Stomach (tissue), 9 donors: ENCODE data around the gene PEX13. TPM values are rescaled to one million over a fixed set of nuclear protein-coding genes. Genes with fewer than 3 reads are reported as not detected.
"Not testable (repeated sequence)": the region's sequence is repeated elsewhere in the genome, so short reads cannot be mapped to it uniquely, and the experiment has no call there.

Source experiments
- DNase-seq, 2 donors: peaks; one replicate each; pipeline versions ENCODE4 v3.0.0 to v3.0.0-alpha.2; 2013 to 2019
- H3K27ac ChIP-seq, 5 donors: fragments of 200-600 bp in 4 of 5; sonication (generic) in 4 of 5; one replicate each; pipeline ENCODE4 v1.5.1; 2013 to 2019; ENCODE audit warnings: mild to moderate bottlenecking in 1 of 5, moderate library complexity in 1 of 5
- H3K27me3 ChIP-seq, 3 donors: fragments of 200-600 bp; sonication (generic); one replicate each; pipeline ENCODE4 v1.5.1; 2017 to 2019; ENCODE audit warnings: mixed run types in 1 of 3
- H3K36me3 ChIP-seq, 4 donors: fragments of 200-600 bp; sonication (generic); 1 replicate in 3 of 4; 2 replicates in 1 of 4; pipeline ENCODE4 v1.5.1; 2016 to 2019
- H3K4me1 ChIP-seq, 4 donors: fragments of 200-600 bp; sonication (generic); one replicate each; pipeline ENCODE4 v1.5.1; 2016 to 2019
- H3K4me3 ChIP-seq, 4 donors: fragments of 200-600 bp; sonication (generic) in 3 of 4; one replicate each; pipeline ENCODE4 v1.5.1; 2016 to 2019; ENCODE audit warnings: mild to moderate bottlenecking in 1 of 4
- H3K9me3 ChIP-seq, 4 donors: fragments of 200-600 bp; sonication (generic); one replicate each; pipeline ENCODE4 v1.5.1; 2016 to 2019
- EP300 ChIP-seq: sonication (generic); formaldehyde crosslinking; IDR thresholded peaks from one replicate; pipeline ENCODE4 v1.6.1; 2017; ENCODE audit warnings: antibody characterized with exemption
- POLR2A ChIP-seq, 4 donors: fragments of 450-650 bp; IDR thresholded peaks; one replicate each; pipeline ENCODE4 v1.6.1; 2016; ENCODE audit warnings: antibody characterized with exemption in 4 of 4, control low read depth in 2 of 4, mild to moderate bottlenecking in 1 of 4, moderate library complexity in 1 of 4
- POLR2AphosphoS5 ChIP-seq, 3 donors: sonication (generic); formaldehyde crosslinking; IDR thresholded peaks; one replicate each; pipeline ENCODE4 v1.6.1; 2016; ENCODE audit warnings: antibody characterized with exemption in 3 of 3
- WGBS, 5 donors: extraction: QIAGEN DNeasy Blood & Tissue Kit in 3 of 5; methylation state at CpG; one replicate each; pipeline versions ENCODE4 v1.1.5 to v1.1.7; 2013 to 2018; 5-methylcytosine and 5-hydroxymethylcytosine counted together
- intact Hi-C: fragments of 100-400 bp; cut with DNase I; formaldehyde crosslinking; loops from one replicate; pipeline ENCODE4 v1.15.1; 2023; ENCODE audit warnings: low total_unique reads
- polyA plus RNA-seq, 3 donors: library from polyadenylated mRNA; stranded (reverse); fragments of 200-250 nt; gene quantifications; one replicate each; pipeline ENCODE4 v1.2.3, GENCODE V29; 2013
- total RNA-seq, 5 donors: library from RNA; depleted of rRNA; stranded (reverse); fragments of >200 nt; gene quantifications; one replicate each; pipeline versions ENCODE4 v1.1.0 to v1.2.3, GENCODE V29; 2014 to 2016
- TF ChIP-seq, protein P1 (sequence below), 7 experiments: fragments of 450-650 bp in 4 of 7; fragments of 200-600 bp in 3 of 7; sonication (generic) in 3 of 7; IDR thresholded peaks; one replicate each; pipeline ENCODE4 v1.5.1; 2016 to 2019; ENCODE audit warnings: antibody characterized with exemption in 7 of 7, control low read depth in 2 of 7, mild to moderate bottlenecking in 1 of 7
- donor health status: healthy with polysubstance abuse.
- donor health status: Bipolar disorder and iron deficiency.
- donor health status: healthy.

Gene PEX13
- total and polyA plus RNA-seq, 8 donors: 7.9 to 56.0 (median 14.0) TPM

GRCh38 chr2:61021228-61021660 is 3.7 kb downstream of the PEX13 start:
- 82 to 94% (median 87%) methylated on average over 6 of the region's 6 CpGs for WGBS, 5 donors
- no peak for TF ChIP-seq POLR2AphosphoS5 (IDR thresholded peaks at IDR 0.05)
- DNase-seq: no peak
- Histone ChIP-seq H3K4me3 (no peak overlapping the region), H3K36me3 (peaks cover 2 to 36% (median 25%) of the 10 kb centered on the region in 4 donors), H3K4me1 (peaks cover 4 to 60% (median 36%) of the 10 kb centered on the region in 4 donors), H3K9me3 (no peaks in the 10 kb centered on the region), H3K27ac (no peak overlapping the region), H3K27me3 (no peaks in the 10 kb centered on the region)
- intact Hi-C loops: no loop called here

GRCh38 chr2:61023670-61024069 is 6.2 kb downstream of the PEX13 start:
- Histone ChIP-seq H3K9me3 (no peaks in the 10 kb centered on the region), H3K4me3 (no peak overlapping the region), H3K4me1 (peaks cover 4 to 56% (median 30%) of the 10 kb centered on the region in 4 donors), H3K36me3 (peaks cover 2 to 42% (median 31%) of the 10 kb centered on the region in 4 donors), H3K27ac (no peak overlapping the region), H3K27me3 (no peaks in the 10 kb centered on the region)
- intact Hi-C loops: no loop called here
- no peak for TF ChIP-seq EP300
- TF ChIP-seq POLR2A (IDR thresholded peaks at IDR 0.05): no peak
- no peak for TF ChIP-seq POLR2AphosphoS5 (IDR thresholded peaks at IDR 0.05)
- TF ChIP-seq, protein P1, sequence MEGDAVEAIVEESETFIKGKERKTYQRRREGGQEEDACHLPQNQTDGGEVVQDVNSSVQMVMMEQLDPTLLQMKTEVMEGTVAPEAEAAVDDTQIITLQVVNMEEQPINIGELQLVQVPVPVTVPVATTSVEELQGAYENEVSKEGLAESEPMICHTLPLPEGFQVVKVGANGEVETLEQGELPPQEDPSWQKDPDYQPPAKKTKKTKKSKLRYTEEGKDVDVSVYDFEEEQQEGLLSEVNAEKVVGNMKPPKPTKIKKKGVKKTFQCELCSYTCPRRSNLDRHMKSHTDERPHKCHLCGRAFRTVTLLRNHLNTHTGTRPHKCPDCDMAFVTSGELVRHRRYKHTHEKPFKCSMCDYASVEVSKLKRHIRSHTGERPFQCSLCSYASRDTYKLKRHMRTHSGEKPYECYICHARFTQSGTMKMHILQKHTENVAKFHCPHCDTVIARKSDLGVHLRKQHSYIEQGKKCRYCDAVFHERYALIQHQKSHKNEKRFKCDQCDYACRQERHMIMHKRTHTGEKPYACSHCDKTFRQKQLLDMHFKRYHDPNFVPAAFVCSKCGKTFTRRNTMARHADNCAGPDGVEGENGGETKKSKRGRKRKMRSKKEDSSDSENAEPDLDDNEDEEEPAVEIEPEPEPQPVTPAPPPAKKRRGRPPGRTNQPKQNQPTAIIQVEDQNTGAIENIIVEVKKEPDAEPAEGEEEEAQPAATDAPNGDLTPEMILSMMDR (IDR thresholded peaks at IDR 0.05): no peak
- no peak for DNase-seq
- 78 to 99% (median 95%) methylated on average over 4 of the region's 4 CpGs for WGBS, 5 donors

DNA sequence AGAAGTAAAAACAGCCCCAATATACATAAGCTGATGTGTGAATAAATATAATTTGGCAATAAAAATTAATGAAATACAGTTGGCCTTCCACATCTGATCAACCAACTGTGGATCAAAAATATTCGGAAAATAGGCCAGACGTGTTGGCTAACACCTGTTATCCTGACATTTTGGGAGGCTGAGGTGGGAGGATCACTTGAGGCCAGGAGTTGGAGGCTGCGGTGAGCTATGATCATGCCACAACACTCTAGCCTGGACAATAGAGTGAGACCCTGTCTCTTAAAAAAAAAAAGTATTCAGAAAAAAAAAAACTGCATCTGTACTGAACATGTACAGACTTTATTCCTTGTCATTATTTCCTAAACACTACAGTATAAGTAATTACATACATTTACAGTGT is 12.0 kb downstream of the PEX13 start:
- Histone ChIP-seq H3K4me3 (no peak overlapping the region), H3K9me3 (no peaks in the 10 kb centered on the region), H3K36me3 (peaks cover 31 to 48% (median 44%) of the 10 kb centered on the region in 4 donors), H3K4me1 (peaks cover 0 to 17% (median 6%) of the 10 kb centered on the region in 4 donors), H3K27ac (no peak overlapping the region), H3K27me3 (no peaks in the 10 kb centered on the region)
- 91 to 98% (median 98%) methylated on average over 3 of the region's 3 CpGs for WGBS, 5 donors
- TF ChIP-seq POLR2A (IDR thresholded peaks at IDR 0.05) (no peak), EP300 (no peak), POLR2AphosphoS5 (IDR thresholded peaks at IDR 0.05) (no peak)
- TF ChIP-seq, protein P1 (IDR thresholded peaks at IDR 0.05): no peak
- DNase-seq: no peak
- intact Hi-C loops: no loop called here

DNA sequence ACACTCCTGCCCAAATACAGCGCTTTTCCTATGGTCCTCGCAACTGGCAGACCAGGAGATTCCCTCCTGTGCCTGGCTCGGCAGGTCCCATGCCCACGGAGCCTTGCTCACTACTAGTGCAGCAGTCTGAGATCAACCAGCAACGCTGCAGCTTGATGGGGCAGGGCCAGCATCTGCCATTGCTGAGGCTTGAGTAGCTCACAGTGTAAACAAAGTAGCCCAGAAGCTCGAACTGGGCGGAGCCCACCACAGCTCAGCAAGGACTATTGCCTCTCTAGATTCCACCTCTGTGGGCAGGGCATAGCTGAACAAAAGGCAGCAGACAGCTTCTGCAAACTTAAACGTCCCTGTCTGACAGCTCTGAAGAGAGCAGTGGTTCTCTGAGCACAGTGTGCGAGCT is 17.1 kb downstream of the PEX13 start:
- 89 to 97% (median 91%) methylated on average over 9 of the region's 9 CpGs for WGBS, 5 donors
- H3K4me3 ChIP-seq, H3K9me3 ChIP-seq, H3K27ac ChIP-seq, DNase-seq, H3K27me3 ChIP-seq, intact Hi-C loops, H3K4me1 ChIP-seq: not testable (repeated sequence)
- H3K36me3 ChIP-seq: peaks cover 42 to 51% (median 49%) of the 10 kb centered on the region in 4 donors

DNA sequence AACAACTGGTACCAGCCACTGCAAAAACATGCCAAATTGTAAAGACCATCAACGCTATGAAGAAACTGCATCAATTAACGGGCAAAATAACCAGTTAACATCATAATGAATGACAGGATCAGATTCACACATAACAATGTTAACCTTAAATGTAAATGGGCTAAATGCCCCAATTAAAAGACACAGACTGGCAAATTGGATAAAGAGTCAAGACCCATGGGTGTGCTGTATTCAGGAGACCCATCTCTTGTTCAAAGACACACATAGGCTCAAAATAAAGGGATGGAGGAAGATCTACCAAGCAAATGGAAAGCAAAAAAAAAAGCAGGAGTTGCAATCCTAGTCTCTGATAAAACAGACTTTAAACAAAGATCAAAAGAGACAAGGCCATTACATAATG is 19.1 kb downstream of the PEX13 start:
- H3K36me3 ChIP-seq: peaks cover 35 to 43% (median 41%) of the 10 kb centered on the region in 4 donors
- intact Hi-C loops, H3K4me1 ChIP-seq, H3K4me3 ChIP-seq, H3K9me3 ChIP-seq, DNase-seq, H3K27ac ChIP-seq, H3K27me3 ChIP-seq: not testable (repeated sequence)
- WGBS, 5 donors: 96 to 100% (median 98%) methylated on average over 2 of the region's 2 CpGs

- H3K27ac ChIP-seq: no peak overlapping the region
- DNase-seq: no peak
- no peak for TF ChIP-seq POLR2A (IDR thresholded peaks at IDR 0.05)
- TF ChIP-seq EP300: no peak
- TF ChIP-seq POLR2AphosphoS5 (IDR thresholded peaks at IDR 0.05): no peak
- TF ChIP-seq, protein P1 (IDR thresholded peaks at IDR 0.05): no peak
- no peak overlapping the region for H3K4me3 ChIP-seq
- H3K36me3 ChIP-seq: peaks cover 6 to 26% (median 16%) of the 10 kb centered on the region in 4 donors
- peaks cover 0 to 28% (median 20%) of the 10 kb centered on the region in 4 donors for H3K4me1 ChIP-seq
- H3K27me3 ChIP-seq: no peaks in the 10 kb centered on the region
- no peaks in the 10 kb centered on the region for H3K9me3 ChIP-seq
- intact Hi-C loops: no loop called here
- 65 to 75% (median 73%) methylated on average over 3 of the region's 3 CpGs for WGBS, 5 donors
Measured at GRCh38 chr2:61042807-61043206, 25.3 kb downstream of the PEX13 start.
